Left lobe of liver (tissue), 2 donors: ENCODE measurements around the gene ALPG. TPM values are rescaled to one million over a fixed set of nuclear protein-coding genes. Genes with fewer than 3 reads are reported as not detected.
"Not testable (repeated sequence)": the region's sequence is repeated elsewhere in the genome, so short reads cannot be mapped to it uniquely, and the experiment has no call there.

Source experiments
- ATAC-seq: fragments of 200-7000 bp; cut with Tn5 transposase; one replicate; pipeline ENCODE4 v1.9.1; 2020; ENCODE audit warnings: mild to moderate bottlenecking, moderate library complexity
- DNase-seq: peaks from one replicate; pipeline ENCODE4 v3.0.0-alpha.2; 2020; ENCODE audit warnings: low spot score
- total RNA-seq: library from RNA; stranded (reverse); gene quantifications from one replicate; pipeline ENCODE4 v1.2.1, GENCODE V29; 2021
- donor health status: DM: no; HTN: no; CAD: no; lungs with moderate emphysema.
- donor health status: DM: no; HTN: yes; CAD: no.

The ALPG gene
- total RNA-seq, result not detected

DNA sequence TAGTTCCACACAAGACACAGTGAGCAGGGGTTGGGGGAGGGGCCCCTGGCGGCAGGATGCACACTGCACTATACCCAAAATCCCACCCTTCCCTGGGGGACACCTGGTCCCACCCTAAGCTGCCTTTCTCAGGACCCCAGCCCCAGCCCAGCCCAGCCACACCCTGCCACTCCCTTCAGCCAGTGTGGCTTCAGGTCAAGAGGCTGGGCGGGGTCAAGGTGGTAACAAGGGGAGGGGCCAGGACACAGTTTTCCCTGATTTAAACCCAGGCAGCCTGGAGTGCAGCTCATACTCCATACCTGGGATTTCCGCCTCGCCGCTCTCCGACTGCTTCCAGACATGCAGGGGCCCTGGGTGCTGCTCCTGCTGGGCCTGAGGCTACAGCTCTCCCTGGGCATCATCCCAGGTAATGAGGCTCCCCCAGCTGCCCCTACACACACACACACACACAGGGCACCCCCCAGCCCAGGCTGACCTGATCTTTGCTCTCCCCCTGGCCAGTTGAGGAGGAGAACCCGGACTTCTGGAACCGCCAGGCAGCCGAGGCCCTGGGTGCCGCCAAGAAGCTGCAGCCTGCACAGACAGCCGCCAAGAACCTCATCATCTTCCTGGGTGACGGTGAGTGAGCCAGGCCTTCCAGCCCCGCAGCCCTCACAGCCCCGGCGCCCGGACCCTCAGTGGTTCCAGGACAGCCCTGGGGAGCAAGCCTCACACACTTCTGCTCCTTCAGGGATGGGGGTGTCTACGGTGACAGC is at the start of gene ALPG:
TSS of gene ALPG (plus strand) at position 289 of the 755 bp plus-strand sequence. CDS start at position 340, 51 bp downstream.
- DNase-seq (no peak), ATAC-seq (no peak)

DNA sequence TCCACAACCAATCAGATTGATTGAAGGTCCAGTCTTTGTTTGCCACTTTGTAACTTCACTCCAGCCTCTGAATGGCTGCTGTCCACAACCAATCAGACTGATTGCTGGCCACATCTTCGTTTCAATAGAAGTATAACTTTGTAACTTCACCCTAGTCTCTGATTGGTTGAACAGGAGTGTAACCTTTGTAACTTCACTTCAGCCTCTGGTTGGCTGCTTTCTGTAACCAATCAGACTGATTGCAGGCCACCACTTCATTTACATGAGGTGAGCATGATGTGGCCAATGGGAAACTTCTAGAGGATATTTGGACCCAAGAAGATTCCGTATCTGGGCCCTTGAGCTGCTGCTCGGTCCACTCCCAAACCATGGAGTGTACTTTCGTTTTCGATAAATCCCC is 45.0 kb upstream of the ALPG start:
- ATAC-seq, result no peak
- no peak for DNase-seq

DNA sequence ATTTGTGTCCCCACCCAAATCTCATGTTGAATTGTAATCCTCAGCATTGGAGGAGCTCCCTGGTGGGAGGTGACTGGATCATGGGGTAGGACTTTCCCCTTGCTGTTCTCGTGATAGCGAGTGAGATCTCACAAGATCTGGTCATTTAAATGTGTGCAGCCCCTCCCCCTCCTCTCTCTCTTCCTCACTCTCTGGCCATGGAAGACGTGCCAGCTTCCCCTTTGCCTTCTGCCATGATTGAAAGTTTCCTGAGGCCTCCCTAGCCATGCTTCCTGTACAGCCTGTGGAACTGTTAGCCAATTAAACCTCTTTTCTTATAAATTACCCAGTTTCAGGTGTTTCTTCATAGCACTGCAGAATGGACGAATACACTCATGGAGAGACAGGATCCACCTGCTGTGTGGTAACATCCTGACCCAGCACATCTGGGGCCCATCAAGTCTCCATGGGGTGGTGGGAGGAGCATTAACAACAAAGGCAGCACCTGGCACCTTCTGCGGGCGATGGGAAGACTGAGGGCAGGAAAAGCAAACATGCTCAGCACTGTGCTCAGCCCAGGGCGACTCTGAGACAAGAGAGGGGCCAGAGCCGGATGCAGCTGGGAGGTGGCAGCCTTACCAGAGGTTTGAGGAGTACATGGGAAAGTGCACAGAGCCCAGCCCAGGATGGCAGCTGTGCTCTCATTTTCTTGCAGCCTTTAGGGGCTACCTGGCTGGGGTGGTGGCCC is 44.3 kb upstream of the ALPG start:
- ATAC-seq (no peak), DNase-seq (peak; percentile 22)

DNA sequence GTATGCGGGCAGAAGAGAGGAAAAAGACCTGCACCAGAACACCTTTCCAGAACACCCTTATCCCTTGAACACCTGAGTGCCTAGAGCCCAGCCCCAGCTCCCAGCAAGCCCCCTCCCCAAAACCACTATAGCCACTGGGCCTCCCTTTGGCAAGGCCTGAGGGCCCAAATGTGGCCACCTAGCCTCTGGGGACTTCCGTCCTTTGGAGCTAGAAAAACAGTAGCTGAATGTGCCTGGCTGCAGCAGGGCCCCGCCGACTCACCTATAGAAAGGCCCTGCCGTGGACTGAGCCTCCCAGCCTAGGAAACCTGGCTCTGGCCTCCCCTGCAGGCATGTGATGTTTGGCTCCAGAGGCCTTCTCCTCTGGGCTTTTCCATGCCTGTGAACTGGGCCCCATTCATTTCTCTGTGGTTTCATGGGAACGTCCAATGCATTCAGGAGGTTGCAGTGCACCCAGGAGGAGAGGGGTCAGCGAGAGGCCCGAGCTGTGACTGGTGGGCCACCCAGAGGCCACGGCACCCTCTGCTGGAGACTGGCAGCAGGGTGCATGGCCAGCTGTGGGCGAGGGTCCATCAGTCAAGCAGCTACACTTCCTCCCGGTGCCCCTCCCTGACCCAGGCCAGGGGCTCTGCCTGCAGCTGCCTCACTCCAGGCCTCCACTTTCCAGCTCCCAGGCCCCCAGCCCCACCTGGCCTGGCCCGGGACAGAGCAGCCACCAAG is 43.4 kb upstream of the ALPG start:
- not testable (repeated sequence) for ATAC-seq
- DNase-seq, result peak; percentile 37

DNA sequence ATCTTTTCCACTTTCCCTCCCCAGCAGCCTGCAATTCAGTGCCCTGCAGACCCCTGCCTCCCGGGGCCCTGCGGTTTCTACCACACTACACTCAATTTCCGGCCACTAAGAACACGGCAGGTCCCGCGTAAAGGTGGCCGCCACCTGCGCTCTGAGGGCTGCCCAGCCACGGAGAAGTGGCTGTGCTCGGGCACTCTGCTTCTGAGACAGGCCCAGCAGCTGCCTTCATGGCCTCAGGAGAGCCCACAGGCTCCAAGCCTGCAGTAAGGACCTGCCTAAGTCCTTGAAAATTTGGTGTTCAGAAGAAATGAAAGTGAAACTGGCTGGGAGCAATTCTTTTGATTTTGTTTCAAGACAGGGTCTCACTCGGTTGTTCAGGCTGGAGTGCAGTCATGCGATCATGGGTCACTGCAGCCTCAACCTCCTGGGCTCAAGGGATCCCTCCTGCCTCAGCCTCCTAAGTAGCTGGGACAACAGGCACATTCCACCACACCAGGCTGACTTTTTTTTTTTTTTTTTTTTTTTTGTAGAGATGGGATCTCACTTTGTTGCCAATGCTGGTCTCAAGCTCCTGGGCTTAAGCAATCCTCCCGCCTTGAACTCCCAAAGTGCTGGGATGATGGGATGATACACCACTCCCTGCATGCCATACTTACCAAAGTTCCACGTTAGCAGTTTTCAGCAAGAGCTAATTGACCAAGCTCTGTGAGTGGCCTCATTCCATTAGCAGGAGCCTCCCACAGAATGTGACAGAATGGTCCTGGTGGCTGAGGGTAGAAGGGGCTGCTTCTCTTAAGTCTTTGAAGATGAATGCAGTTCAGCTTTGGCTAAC is 42.6 kb upstream of the ALPG start:
- ATAC-seq (peak; percentile 42), DNase-seq (peak; percentile 29)

DNA sequence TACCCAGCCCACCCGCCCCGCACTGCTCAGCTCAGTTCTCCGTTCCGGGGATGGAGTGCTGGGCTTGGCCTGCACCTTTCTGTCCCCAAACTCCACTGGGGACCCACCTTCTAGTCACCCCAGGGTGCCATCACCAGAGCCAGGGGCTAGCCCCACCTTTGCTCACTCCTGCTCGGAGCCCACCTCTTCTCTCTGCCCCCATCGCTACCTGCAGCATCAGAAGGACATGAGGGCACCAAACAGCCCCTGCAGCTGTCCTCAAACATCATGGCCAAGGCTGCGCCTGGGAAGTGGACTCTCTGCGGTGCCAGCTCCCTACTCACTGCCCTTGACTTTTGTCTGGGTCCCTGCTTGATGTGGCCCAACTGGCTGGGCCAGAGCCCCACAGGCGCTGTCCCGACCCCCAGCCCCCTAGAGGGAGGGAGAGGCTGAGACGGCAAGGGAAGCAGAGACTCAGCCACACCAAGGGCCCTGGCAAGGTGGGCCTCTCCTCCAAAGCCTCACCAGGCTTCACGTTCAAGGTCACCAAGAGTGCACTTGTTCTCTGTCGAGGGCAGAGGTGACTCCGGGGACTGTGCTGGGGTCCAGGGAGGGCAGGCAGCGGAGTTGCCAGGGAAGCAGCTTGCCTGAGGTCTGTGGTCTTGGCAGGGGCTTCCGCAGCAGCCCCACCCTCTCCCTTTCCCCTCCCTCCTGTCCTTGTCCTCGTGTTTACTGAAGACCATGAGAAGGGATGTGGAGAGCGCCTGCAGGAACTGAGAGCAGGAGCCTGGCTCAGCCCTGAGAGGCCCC is 41.6 kb upstream of the ALPG start:
- DNase-seq, result peak; percentile 41
- ATAC-seq, result not testable (repeated sequence)

DNA sequence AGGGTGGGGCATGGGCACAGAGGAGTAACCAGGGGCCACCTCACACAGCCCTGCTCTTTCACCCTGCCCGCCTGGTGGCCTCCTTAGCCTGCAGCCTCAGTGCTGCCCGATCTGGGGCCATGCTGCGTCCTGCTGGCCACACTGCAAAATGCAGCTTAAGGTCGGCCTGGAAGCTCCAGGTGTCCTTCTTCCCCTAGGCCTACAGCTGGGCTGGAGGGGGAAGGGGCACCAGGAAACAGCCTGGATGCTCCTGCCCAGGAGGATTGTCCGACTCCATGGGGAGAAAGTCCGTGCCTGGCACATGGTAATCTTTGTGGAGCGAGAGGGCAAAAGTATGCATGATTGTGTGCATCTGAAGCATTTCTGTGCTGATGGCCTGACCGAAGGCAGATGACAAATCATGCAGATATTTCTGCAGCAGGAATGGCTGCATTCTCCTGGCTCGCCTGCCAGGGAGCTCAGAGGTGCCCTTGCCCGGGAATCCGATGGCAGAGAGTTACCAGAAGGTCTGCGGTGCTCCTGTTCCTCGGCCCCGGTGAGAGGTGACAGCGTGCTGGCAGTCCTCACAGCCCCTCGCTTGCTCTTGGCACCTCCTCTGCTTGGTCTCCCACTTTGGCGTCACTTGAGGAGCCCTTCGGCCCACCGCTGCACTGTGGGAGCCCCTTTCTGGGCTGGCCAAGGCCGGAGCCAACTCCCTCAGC is 40.9 kb upstream of the ALPG start:
- DNase-seq (peak; percentile 35), ATAC-seq (peak; percentile 66)

DNA sequence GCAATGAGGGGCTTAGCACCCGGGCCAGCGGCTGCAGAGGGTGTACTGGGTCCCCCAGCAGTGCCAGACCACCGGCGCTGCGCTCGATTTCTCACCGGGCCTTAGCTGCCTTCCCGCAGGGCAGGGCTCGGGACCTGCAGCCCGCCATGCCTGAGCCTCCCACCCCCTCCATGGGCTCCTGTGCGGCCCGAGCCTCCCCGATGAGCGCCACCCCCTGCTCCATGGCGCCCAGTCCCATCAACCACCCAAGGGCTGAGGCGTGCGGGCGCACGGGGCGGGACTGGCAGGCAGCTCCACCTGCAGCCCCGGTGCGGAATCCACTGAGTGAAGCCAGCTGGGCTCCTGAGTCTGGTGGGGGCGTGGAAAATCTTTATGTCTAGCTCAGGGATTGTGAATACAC is 40.2 kb upstream of the ALPG start:
- peak; percentile 27 for DNase-seq
- not testable (repeated sequence) for ATAC-seq

DNA sequence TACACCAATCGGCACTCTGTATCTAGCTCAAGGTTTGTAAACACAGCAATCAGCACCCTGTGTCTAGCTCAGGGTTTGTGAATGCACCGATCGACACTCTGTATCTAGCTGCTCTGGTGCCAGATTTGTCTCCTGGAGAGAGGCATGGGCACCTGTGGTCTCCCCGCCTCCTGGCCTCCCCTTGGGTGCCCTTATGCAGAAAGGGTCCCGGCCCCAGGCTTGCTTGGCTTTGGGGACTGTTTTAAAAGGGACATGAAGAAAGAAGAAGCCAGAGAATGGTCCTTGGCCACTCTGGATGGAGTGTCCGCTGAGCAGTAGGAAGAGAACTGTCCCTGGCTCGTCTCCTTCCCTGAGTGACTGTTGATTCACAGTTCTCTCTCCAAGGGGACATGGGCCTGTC is 39.6 kb upstream of the ALPG start:
- DNase-seq (peak; percentile 28), ATAC-seq (no peak)

DNA sequence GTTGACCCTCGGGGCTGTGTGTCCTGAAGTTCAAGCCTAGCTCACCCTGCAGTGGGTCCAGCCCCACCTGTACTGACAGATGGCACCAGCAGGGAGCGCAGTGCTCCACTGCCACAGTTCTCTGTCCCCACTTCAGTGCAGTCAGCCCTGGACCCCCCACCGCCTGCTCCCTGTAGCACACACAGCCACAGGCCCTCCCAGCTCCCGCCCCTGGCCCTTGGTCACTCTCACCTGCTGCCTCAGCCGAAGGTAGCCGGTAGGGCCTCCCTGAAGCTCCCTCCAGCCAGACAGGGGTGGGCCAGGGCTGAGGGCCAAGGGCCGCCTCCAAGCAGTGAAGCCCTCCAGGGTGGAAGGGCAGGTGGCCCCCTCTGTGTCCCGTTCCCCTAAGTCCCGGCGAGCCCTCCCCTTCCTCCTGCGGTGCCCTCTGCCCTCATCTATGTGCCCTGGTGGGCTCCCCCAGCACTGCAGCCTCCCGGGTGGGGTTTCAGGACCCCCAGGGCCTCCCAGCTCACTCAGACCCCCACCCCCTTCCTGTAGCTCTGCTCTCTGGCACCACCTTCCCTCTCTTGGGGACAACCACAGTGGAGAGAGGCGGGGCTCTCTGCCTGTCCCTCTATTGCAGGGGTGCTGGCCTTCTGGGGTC is 38.9 kb upstream of the ALPG start:
- ATAC-seq (no peak), DNase-seq (no peak)

DNA sequence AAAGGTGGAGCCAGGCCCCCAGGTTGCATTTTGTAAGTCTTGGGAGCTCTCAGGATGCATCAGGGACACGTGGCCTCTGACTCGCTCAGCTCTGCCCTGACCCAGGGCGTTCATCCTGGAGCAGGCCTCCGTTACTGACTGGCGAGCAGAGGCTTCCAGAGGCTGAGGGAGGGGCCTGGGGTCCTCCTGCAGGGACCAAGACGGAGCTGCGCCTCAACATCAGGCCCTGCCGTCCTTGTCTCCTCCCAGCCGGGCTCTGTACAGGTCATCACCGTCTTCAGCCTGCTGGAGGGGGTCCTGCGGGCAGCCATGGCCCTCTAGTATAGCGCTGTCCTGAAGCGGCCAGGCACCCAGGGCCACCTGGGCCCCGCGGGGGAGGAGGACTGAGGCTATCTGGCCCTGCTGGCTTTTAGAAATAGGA is 38.3 kb upstream of the ALPG start:
- DNase-seq (peak; percentile 38), ATAC-seq (no peak)

DNA sequence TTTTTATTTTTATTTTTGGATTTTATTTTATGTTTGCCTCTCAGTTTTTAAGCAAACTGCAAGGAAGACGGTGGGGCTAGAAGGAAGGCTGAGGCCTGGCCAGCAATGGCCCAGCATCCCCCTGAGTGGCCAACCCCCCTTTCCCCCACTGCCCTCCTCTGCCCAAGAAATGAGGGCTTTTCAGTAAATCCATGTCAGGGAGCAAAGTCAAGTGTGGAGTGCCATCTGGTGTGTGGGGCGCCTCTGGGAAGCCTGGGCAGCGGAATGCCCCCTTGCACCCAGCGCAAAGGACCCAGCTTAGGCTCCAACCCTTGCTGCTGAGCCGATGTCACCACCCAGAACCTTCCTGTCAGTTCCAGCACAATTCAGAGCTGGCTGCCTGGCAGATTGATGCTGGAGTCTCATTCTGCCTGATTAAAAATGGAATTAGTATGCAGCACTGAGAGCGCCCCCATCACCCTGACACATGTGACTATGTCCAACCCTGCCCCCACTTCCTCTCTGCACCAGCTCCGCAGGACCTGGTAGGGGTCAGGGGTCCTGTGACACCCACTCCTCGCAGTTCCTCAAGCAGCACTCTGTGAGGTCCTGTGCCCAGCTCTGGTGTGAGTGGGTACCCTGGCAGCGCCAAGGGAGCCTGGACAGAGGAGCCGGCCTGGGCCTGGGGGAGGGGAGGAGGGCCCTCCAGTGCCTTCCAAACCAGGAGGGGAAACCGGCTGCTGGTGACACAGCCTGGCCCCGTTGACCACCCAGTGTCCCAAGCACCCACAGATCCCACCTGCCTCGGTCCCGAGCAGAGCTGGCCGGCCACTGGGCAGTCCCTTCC is 37.3 kb upstream of the ALPG start:
- peak; percentile 39 for DNase-seq
- peak; percentile 42 for ATAC-seq

DNA sequence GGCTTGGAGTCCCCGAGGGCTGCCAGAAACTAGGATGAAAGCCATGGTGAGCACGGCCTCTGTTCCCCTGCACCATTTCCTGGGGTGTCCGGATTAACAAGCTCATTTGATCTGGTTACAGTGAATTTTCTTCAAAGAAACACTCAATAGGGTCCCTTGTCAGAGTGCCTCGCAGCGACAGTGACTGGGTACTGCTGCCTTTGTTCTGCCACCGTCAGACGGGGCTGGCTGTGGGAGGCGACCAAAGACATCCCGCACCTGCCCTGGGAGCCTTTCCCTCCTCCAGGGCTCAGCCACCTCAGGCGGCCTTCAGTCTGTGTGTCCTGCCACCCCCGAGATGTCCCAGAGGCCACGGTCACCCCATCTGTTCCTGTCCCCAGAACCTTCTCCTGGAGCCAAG is 36.6 kb upstream of the ALPG start:
- peak; percentile 18 for DNase-seq
- not testable (repeated sequence) for ATAC-seq

DNA sequence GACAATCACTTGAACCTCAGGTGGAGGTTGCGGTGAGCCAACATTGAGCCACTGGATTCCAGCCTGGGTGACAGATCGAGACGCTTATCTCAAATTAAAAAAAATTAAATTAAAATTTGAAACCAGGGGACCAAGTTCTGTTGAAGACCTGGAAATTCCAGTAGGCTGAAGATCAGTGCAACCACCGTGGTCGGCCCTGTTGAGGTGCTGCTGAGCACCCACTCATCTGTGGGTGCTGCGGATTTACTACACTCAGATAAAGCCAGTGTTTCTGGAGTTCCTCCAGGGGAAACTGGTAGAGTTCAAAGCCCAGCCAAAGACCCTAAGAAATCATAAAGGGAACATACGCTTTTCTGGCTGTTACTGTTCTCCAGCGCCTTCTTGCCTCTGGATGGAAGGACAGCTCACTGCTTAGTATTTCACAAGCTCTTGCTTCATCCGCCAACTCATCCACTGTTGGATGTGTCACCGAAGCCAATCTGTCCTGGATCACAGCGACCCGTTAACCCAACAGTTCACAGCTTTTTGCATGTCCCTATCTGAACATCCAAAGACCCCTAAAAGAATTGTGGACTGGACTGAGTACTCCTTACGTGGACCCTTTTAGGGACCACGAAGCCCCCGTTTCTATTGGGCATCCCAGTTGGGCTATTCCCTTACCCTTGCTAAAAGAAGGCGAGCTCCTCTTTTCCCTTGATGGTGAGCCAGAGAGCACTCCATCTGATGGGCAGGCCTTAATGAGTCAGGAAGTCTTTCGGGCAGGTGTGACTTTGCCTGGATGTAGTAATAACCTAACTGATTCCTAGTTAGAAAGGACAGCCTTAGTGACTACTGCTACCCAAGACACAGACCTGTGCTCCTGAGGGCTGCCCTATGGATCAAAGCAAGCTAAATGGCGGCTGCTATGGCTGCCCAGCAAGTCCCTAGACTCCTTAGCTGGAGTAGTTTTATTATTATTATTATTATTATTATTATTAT is 34.1 kb upstream of the ALPG start:
- ATAC-seq (no peak), DNase-seq (peak; percentile 18)

DNA sequence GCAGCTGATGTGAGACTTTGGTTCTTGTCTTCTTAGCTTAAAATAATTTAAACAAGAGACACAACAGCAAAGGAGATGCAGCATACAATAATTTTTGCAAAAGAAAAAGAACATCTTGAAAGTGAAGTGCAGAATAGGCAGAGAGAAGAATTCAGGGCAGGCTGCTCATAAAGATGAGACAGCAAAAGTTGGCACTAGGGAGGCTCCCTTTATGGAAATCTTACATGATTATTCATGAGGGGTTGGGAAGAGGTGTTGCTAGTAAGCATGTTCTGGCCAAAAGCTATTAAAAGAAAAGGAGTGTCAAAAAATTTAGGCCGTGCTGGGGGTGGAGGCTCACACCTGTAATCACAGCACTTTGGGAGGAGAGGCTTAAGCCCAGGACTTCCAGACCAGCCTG is 32.3 kb upstream of the ALPG start:
- DNase-seq, result peak; percentile 0

DNA sequence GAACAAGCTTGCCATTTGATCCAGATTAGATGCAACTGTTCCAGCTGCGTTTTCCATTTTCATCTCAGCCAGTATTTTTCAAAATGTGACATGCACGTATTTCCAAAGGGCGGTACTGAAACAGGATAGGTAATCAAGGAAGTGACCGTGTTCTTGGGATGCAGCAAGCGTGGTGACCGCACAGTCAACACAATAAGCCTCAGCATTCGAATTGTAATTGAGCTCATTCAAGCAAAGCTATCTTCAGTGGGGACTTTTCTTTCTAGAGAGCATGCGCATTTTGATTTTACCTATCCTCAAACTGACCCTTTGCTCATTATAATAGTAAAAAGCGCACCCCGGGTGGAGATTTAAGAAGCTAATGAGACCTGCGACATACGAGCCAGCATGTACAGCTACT is 31.5 kb upstream of the ALPG start:
- ATAC-seq, result no peak
- peak; percentile 0 for DNase-seq

More for the DNA sequence above, 32.3 kb upstream of the ALPG start:
- ATAC-seq, result no peak

DNA sequence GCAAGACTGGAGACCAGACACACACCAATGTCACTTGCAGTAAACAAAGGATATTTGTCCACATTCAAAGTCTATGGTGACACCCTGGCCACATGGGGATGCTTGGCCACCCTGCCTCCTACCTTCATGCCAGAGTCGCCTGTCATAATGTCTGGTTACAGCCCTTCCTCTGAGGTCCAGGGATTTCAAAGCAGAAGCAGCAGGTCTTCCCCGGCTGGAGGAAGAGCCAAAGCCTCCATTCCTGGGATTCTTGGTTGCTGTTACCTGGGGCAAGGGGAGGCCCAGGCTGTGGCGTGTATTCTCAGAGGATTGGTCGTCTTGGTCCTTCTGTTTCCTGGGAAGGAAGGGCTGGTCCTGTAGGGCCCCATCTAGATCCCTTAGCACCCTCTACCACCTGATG is 30.4 kb upstream of the ALPG start:
- no peak for ATAC-seq
- DNase-seq, result no peak
